Fibroblast of skin of left biceps (primary cell): Measurements from ENCODE around the gene FERMT2.
A peak's percentile ranks its signal among the peaks of the same experiment; 100 is the strongest.
"Not testable (repeated sequence)": the region's sequence is repeated elsewhere in the genome, so short reads cannot be mapped to it uniquely, and the experiment has no call there.

Source experiments
- DNase-seq, 2 experiments: peaks; one replicate each; pipeline ENCODE4 v3.0.0-alpha.2; 2013; ENCODE audit warnings: low read depth in 2 of 2

Gene FERMT2

DNA sequence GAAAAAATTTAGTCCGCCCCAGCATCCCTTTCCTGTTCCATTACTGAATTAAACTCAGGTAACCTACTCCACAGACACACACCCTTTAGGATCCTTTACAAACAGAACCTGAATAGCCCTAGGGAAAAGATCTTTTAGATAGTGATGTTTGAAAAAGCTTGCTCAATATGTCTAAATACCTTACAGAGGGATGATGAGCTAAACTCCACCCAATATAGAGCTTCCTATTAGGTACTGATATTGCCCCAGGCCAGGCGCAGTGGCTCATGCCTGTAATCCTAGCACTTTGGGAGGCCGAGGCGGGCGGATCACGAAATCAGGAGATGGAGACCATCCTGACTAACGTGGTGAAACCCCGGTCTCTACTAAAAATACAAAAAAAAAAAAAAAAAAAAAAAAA, 50.1 kb downstream of the FERMT2 start:
- DNase-seq: no peak

GRCh38 chr14:52898496-52898895, 52.4 kb downstream of the FERMT2 start:
- no peak for DNase-seq

DNA sequence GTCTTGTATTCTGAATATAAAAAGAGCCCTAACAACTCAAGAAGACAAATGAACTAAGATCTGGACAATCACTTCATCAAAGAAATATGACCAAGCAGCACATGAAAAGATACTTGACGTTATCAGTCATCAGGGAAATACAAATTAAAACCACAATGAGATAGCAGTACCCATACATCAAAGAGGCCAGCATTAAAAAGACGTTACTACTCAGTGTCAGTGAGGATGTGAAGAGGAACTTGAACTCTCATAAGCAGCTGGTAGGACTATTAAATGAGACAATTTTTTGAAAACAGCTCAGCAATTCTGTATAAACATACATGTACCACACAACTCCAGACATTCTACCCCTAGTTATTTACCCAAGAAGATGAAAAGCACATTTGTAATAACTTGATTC, 55.9 kb downstream of the FERMT2 start:
- no peak for DNase-seq

- DNase-seq: no peak
Observed at GRCh38 chr14:52891800-52892199, 59.0 kb downstream of the FERMT2 start.

GRCh38 chr14:52888839-52889838, 61.7 kb downstream of the FERMT2 start:
- no peak for DNase-seq

DNA sequence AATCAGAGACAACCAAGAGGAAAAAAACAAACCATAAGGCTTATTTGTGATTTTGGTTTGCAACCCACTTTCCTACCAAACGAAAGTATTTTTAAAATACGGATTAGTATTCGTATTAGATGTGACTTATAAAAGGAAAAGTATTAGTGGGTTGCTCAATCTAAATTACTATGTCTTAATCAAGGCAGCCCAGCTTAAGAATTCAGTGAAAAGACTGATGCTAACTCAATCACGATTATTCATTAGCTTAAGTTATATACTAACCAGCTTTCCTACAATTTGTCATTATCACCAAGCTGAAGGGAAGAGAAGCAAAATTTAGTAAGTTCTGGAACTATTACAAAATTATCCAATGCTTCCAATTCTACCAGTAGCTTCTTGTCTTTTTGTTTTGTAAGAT, 62.7 kb downstream of the FERMT2 start:
- DNase-seq: no peak

- DNase-seq: no peak
Observed at GRCh38 chr14:52885230-52885629, 65.6 kb downstream of the FERMT2 start.

- no peak for DNase-seq
Observed at GRCh38 chr14:52883658-52884057, 67.2 kb downstream of the FERMT2 start.

- DNase-seq: no peak
Observed at GRCh38 chr14:52882824-52883223, 68.0 kb downstream of the FERMT2 start.

DNA sequence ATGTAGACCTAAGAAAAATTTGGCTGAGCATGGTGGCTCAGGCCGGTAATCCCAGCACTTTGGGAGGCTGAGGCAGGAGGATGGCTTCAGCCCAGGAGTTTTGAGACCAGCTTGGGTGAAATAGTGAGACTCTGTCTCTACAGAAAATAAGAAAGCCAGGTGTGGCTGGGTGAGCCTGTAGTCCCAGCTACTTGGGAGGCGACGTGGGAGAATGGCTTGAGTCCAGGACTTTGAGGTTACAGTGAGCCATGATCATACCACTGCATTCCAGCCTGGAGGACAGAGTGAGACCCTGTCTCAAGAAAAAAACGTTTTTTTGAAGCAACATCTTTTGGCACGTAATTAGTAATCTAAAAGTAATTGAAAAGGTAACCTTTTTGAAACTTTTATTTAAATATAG, 70.9 kb downstream of the FERMT2 start:
- no peak for DNase-seq

- DNase-seq: no peak
Observed at GRCh38 chr14:52878946-52879345, 71.9 kb downstream of the FERMT2 start.

GRCh38 chr14:52878469-52878868, 72.4 kb downstream of the FERMT2 start:
- no peak for DNase-seq

- DNase-seq: peak in 1 of 2 experiments; percentile 44
Observed at GRCh38 chr14:52877628-52878027, 73.2 kb downstream of the FERMT2 start.

- DNase-seq: no peak
Observed at GRCh38 chr14:52876806-52877205, 74.0 kb downstream of the FERMT2 start.

DNA sequence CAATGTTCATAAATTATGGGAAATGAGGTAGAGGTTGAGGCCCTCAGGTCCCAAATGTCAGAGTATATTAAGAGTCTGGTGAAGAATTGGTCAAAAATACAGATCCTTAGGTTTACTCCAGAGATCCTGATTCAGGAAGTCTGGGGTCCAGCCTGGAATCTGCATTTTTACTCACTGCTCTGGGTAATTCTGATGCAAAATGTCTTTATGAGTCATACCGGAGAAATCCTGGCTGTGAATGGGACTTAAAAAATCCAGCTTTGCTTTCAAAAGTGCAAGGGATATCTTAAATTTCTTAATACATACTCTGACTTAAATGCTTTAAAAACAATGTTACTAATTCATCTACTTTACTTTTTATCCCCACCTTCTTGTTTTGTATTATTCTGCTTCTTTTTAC, 74.5 kb downstream of the FERMT2 start:
- DNase-seq: no peak

- DNase-seq: no peak
Observed at GRCh38 chr14:52875707-52876106, 75.1 kb downstream of the FERMT2 start.

DNA sequence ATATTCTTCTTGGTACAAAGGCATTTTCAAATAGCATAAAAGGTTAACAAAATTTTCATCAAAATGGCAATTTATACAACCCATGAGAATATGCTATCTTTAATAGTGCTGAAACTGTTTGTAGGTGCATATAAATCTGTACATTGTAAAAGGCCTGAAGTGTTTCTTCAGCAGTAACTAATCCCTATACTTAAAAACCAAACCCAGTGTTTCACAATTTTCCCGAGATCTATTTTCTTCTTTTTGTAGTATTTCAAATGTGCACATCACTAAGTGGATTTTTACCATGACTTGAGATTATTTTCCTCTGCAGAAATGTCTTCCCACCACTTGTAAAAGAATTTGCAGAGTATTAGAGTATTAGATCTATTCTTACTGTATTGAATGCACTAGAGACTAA, 76.5 kb downstream of the FERMT2 start:
- DNase-seq: no peak

- peak in 1 of 2 experiments; percentile 22 for DNase-seq
Observed at GRCh38 chr14:52873694-52874093, 77.2 kb downstream of the FERMT2 start.

GRCh38 chr14:52873065-52873464, 77.8 kb downstream of the FERMT2 start:
- DNase-seq: no peak

- DNase-seq: no peak
Observed at GRCh38 chr14:52871606-52872005, 79.2 kb downstream of the FERMT2 start.

DNA sequence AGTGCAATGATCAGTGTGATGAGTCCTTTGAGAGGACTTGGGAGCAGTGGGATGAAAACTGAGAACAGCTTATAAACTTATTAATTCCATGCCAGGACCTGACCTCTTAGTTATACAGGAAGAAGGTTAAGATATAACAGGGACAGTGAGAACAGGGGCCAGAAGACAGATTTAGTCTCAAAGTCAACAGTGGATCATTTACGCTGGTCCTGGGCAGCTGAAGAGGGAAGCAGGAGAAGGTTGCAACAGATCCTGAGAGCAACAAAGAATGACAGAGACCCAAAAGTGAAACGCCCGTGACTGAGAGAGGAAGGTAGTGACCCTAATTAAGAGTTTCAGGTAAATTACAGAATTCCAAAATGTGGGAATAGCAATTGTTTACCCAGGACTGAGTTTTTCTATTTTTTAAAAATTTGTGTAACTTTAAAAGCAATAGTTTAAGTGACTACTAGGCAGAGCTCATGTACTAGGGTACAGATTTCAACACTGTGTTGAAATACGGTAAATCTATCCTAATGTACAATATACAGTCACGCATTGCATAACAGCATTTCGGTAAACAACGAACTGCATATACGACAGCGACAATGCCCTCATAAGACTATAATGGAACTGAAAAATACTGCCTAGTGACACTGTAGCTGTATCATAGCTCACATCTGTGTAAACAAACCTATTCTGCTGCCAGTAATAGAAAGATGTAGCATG, 81.8 kb downstream of the FERMT2 start:
- DNase-seq: no peak

GRCh38 chr14:52864893-52865292, 86.0 kb downstream of the FERMT2 start:
- DNase-seq: not testable (repeated sequence)

GRCh38 chr14:52863334-52863700, 87.5 kb downstream of the FERMT2 start:
- DNase-seq: no peak
